ENCODE measurements around the gene YWHAH.

YWHAH gene

GRCh38 chr22:31983911-31984656 is 39.7 kb downstream of the YWHAH start:
- no peak for DNase-seq

- DNase-seq = no peak
These were observed 42.9 kb downstream of the YWHAH start for GRCh38 chr22:31987218-31987617.

GRCh38 chr22:31991102-31991839 is 46.9 kb downstream of the YWHAH start:
- DNase-seq = no peak

- no peak for DNase-seq
These were observed 50.7 kb downstream of the YWHAH start for GRCh38 chr22:31995046-31995445.

GRCh38 chr22:31995807-31996206 is 51.5 kb downstream of the YWHAH start:
- no peak for DNase-seq

GRCh38 chr22:31998784-31999385 is 54.5 kb downstream of the YWHAH start:
- no peak for DNase-seq

GRCh38 chr22:32000181-32000580 is 55.8 kb downstream of the YWHAH start:
- no peak for DNase-seq

GRCh38 chr22:32005453-32005852 is 61.1 kb downstream of the YWHAH start:
- no peak for DNase-seq
